Endodermal cell (in vitro differentiated cells): Measurements from ENCODE around the gene UGT1A4. TPM values are rescaled to one million over a fixed set of nuclear protein-coding genes. Genes with fewer than 3 reads are reported as not detected.
"Not testable (repeated sequence)": the region's sequence is repeated elsewhere in the genome, so short reads cannot be mapped to it uniquely, and the experiment has no call there.

Source experiments
- DNase-seq: peaks from one replicate; pipeline ENCODE4 v3.0.0-alpha.2; 2017
- H3K27ac ChIP-seq: 2 replicates; pipeline ENCODE4 v1.5.1; 2013; ENCODE audit warnings: mild to moderate bottlenecking, low read depth, low read length, moderate library complexity
- H3K27me3 ChIP-seq: 2 replicates; pipeline ENCODE4 v1.6.1; 2013; ENCODE audit warnings: mild to moderate bottlenecking, low read length, moderate library complexity; ENCODE audit not compliant: insufficient read depth, control insufficient read depth, poor library complexity, severe bottlenecking
- H3K36me3 ChIP-seq: 2 replicates; pipeline ENCODE4 v1.7.0; 2013; ENCODE audit warnings: mild to moderate bottlenecking, low read length, moderate library complexity; ENCODE audit not compliant: control insufficient read depth, insufficient read depth
- H3K4me1 ChIP-seq: one replicate; pipeline ENCODE4 v1.7.0; 2013; ENCODE audit warnings: low read length; ENCODE audit not compliant: control insufficient read depth, insufficient read depth
- H3K4me3 ChIP-seq: 2 replicates; pipeline ENCODE4 v1.5.1; 2013; ENCODE audit warnings: mild to moderate bottlenecking, low read length, moderate library complexity
- H3K9ac ChIP-seq: 2 replicates; pipeline ENCODE4 v1.6.1; 2013; ENCODE audit warnings: mild to moderate bottlenecking, low read length, moderate library complexity; ENCODE audit not compliant: poor library complexity, severe bottlenecking; ENCODE audit errors: extremely low read depth
- H3K9me3 ChIP-seq: 2 replicates; pipeline ENCODE4 v1.6.1; 2013; ENCODE audit warnings: mild to moderate bottlenecking, low read length, moderate library complexity; ENCODE audit not compliant: control insufficient read depth
- H3K27ac Mint-ChIP-seq: 2 replicates; pipeline ENCODE4 v1.8.0; 2020; ENCODE audit warnings: mixed read lengths
- H3K27me3 Mint-ChIP-seq: 2 replicates; pipeline ENCODE4 v1.8.0; 2021; ENCODE audit warnings: mild to moderate bottlenecking, mixed read lengths; ENCODE audit not compliant: insufficient read depth
- H3K36me3 Mint-ChIP-seq: 2 replicates; pipeline ENCODE4 v1.8.0; 2020; ENCODE audit warnings: low read depth, mixed read lengths
- H3K4me1 Mint-ChIP-seq: 2 replicates; pipeline ENCODE4 v1.8.0; 2020; ENCODE audit warnings: mixed read lengths
- H3K4me3 Mint-ChIP-seq: 2 replicates; pipeline ENCODE4 v1.8.0; 2020; ENCODE audit warnings: mild to moderate bottlenecking, moderate library complexity, mixed read lengths
- H3K9me3 Mint-ChIP-seq: 2 replicates; pipeline ENCODE4 v1.8.0; 2020; ENCODE audit warnings: mild to moderate bottlenecking, mixed read lengths
- CTCF ChIP-seq: fragments of 200-600 bp; sonication (generic); conservative IDR thresholded peaks from 2 replicates; pipeline ENCODE4 v1.5.0; 2021; ENCODE audit warnings: antibody characterized with exemption, mild to moderate bottlenecking
- WGBS, 2 experiments: methylation state at CpG; one replicate each; pipeline versions ENCODE4 v1.1.5 to v1.1.7; 2013; ENCODE audit warnings: missing lambda C conversion rate in 2 of 2, mixed read lengths in 1 of 2; ENCODE audit not compliant: insufficient coverage in 1 of 2, insufficient read length in 1 of 2; 5-methylcytosine and 5-hydroxymethylcytosine counted together
- total RNA-seq, 2 donors: library from RNA; stranded (reverse); fragmentation: NEBNext Ultra II Directional in 1 of 2; extraction: Animal tissue kit (Norgen Biotek cat#: 25700) in 1 of 2; gene quantifications; 2 replicates in 1 of 2; 3 replicates in 1 of 2; pipeline ENCODE4 v1.2.1, GENCODE V29; 2021

Gene UGT1A4
- total RNA-seq, 2 donors from 2014 or later: not detected

GRCh38 chr2:233740870-233741269 lies 22.3 kb downstream of the UGT1A4 start:
- Mint-ChIP-seq H3K4me1 (no peaks in the 10 kb centered on the region), H3K27me3 (peaks cover 8% of the 10 kb centered on the region), H3K9me3 (peaks cover 26% of the 10 kb centered on the region), H3K4me3 (no peak overlapping the region), H3K27ac (no peak overlapping the region), H3K36me3 (no peaks in the 10 kb centered on the region)
- no peak for DNase-seq
- Histone ChIP-seq H3K4me1 (no peaks in the 10 kb centered on the region), H3K27me3 (no peaks in the 10 kb centered on the region), H3K9ac (no peak overlapping the region), H3K9me3 (peaks cover 22% of the 10 kb centered on the region), H3K36me3 (no peaks in the 10 kb centered on the region), H3K4me3 (no peak overlapping the region), H3K27ac (no peak overlapping the region)
- 63 to 79% methylated on average over 1 to 2 of the region's 2 CpGs for WGBS, 2 experiments
- TF ChIP-seq CTCF: no peak

- Histone ChIP-seq H3K4me1 (no peaks in the 10 kb centered on the region), H3K9me3 (peaks cover 16% of the 10 kb centered on the region), H3K4me3 (no peak overlapping the region), H3K27ac (no peak overlapping the region), H3K36me3 (no peaks in the 10 kb centered on the region), H3K27me3 (no peaks in the 10 kb centered on the region), H3K9ac (no peak overlapping the region)
- Mint-ChIP-seq H3K9me3 (peaks cover 23% of the 10 kb centered on the region), H3K27ac (no peak overlapping the region), H3K27me3 (peaks cover 10% of the 10 kb centered on the region), H3K4me1 (no peaks in the 10 kb centered on the region), H3K4me3 (no peak overlapping the region), H3K36me3 (no peaks in the 10 kb centered on the region)
- WGBS, 2 experiments: 94 to 98% methylated on average over 36 to 44 of the region's 46 CpGs
- no peak for TF ChIP-seq CTCF
- no peak for DNase-seq
Measured at GRCh38 chr2:233743464-233744259, 25.1 kb downstream of the UGT1A4 start.

GRCh38 chr2:233745073-233745755 lies 26.7 kb downstream of the UGT1A4 start:
- Mint-ChIP-seq H3K4me3 (no peak overlapping the region), H3K27me3 (peaks cover 10% of the 10 kb centered on the region), H3K9me3 (peaks cover 22% of the 10 kb centered on the region), H3K36me3 (no peaks in the 10 kb centered on the region), H3K27ac (no peak overlapping the region), H3K4me1 (no peaks in the 10 kb centered on the region)
- Histone ChIP-seq H3K27ac (no peak overlapping the region), H3K36me3 (no peaks in the 10 kb centered on the region), H3K27me3 (no peaks in the 10 kb centered on the region), H3K9me3 (peaks cover 5% of the 10 kb centered on the region), H3K9ac (no peak overlapping the region), H3K4me3 (no peak overlapping the region), H3K4me1 (no peaks in the 10 kb centered on the region)
- 92 to 100% methylated on average over 3 to 5 of the region's 5 CpGs for whole genome bisulfite sequencing, 2 experiments
- no peak for TF ChIP-seq CTCF
- no peak for DNase-seq

GRCh38 chr2:233745838-233746237 lies 27.3 kb downstream of the UGT1A4 start:
- peaks cover 24% of the 10 kb centered on the region for H3K9me3 Mint-ChIP-seq
- not testable (repeated sequence) for H3K27ac Mint-ChIP-seq, H3K4me1 ChIP-seq, H3K27me3 Mint-ChIP-seq, H3K36me3 ChIP-seq, DNase-seq, H3K9me3 ChIP-seq, H3K36me3 Mint-ChIP-seq, H3K4me3 ChIP-seq, H3K27me3 ChIP-seq, H3K4me3 Mint-ChIP-seq, H3K9ac ChIP-seq, H3K4me1 Mint-ChIP-seq, H3K27ac ChIP-seq
- 95 to 100% methylated on average over 1 to 2 of the region's 2 CpGs for WGBS, 2 experiments
